Mucosa of stomach (tissue), 1 donor: ENCODE measurements around the gene TMED10.
A peak's percentile ranks its signal among the peaks of the same experiment; 100 is the strongest.
"Not testable (repeated sequence)": the region's sequence is repeated elsewhere in the genome, so short reads cannot be mapped to it uniquely, and the experiment has no call there.

Experiments
- H3K27me3 ChIP-seq: one replicate; pipeline ENCODE4 v1.7.0; 2013; ENCODE audit warnings: mild to moderate bottlenecking, low read length; ENCODE audit not compliant: control insufficient read depth, insufficient read depth
- H3K36me3 ChIP-seq: one replicate; pipeline ENCODE4 v1.7.0; 2013; ENCODE audit warnings: low read length; ENCODE audit not compliant: control insufficient read depth, insufficient read depth
- H3K4me1 ChIP-seq: one replicate; pipeline ENCODE4 v1.7.0; 2013; ENCODE audit warnings: mild to moderate bottlenecking, low read length; ENCODE audit not compliant: control insufficient read depth, insufficient read depth
- H3K4me3 ChIP-seq: one replicate; pipeline ENCODE4 v1.7.0; 2013; ENCODE audit warnings: low read length
- H3K9ac ChIP-seq: one replicate; pipeline ENCODE4 v1.7.0; 2013; ENCODE audit warnings: mild to moderate bottlenecking, low read length, moderate library complexity
- H3K9me3 ChIP-seq: one replicate; pipeline ENCODE4 v1.7.0; 2013; ENCODE audit warnings: mild to moderate bottlenecking, low read length, moderate library complexity; ENCODE audit not compliant: control insufficient read depth
- donor health status: Pancreatic carcinoma.

TMED10 gene

DNA sequence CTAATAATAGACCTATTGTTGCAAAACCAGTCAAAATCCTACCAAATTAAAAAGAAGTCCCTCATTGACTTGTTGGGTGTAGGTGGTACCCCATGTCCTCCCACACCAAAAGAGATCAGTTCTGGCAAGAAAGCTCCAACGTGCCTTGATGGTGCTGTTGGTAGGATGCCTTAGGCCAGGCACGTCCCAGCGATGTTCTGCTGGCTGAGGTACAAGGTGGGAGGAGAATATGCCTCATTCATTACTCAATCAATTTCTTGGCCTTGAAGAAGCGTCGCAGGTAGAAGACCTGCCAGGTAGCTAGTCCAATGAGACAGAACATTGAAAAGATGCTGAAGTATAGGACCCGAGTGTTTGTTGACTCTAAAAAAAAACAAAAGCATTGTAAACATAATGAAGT is 41.8 kb downstream of the TMED10 start:
- peaks cover 27% of the 10 kb centered on the region for H3K4me1 ChIP-seq
- no peaks in the 10 kb centered on the region for H3K36me3 ChIP-seq
- peak overlapping the region; percentile 25 for H3K9ac ChIP-seq
- no peak overlapping the region for H3K4me3 ChIP-seq
- no peaks in the 10 kb centered on the region for H3K9me3 ChIP-seq
- no peaks in the 10 kb centered on the region for H3K27me3 ChIP-seq

GRCh38 chr14:75133597-75133996 is 42.8 kb downstream of the TMED10 start:
- no peak overlapping the region for H3K4me3 ChIP-seq
- H3K27me3 ChIP-seq: no peaks in the 10 kb centered on the region
- H3K9ac ChIP-seq: no peak overlapping the region
- H3K36me3 ChIP-seq: no peaks in the 10 kb centered on the region
- H3K4me1 ChIP-seq: peaks cover 17% of the 10 kb centered on the region
- no peaks in the 10 kb centered on the region for H3K9me3 ChIP-seq

- H3K4me3 ChIP-seq: no peak overlapping the region
- no peaks in the 10 kb centered on the region for H3K27me3 ChIP-seq
- peaks cover 16% of the 10 kb centered on the region for H3K4me1 ChIP-seq
- H3K9ac ChIP-seq: no peak overlapping the region
- no peaks in the 10 kb centered on the region for H3K9me3 ChIP-seq
- no peaks in the 10 kb centered on the region for H3K36me3 ChIP-seq
Observed at GRCh38 chr14:75132382-75133086, 43.9 kb downstream of the TMED10 start.

- H3K4me1 ChIP-seq: peaks cover 10% of the 10 kb centered on the region
- no peak overlapping the region for H3K9ac ChIP-seq
- no peaks in the 10 kb centered on the region for H3K9me3 ChIP-seq
- H3K27me3 ChIP-seq: no peaks in the 10 kb centered on the region
- H3K36me3 ChIP-seq: no peaks in the 10 kb centered on the region
- H3K4me3 ChIP-seq: no peak overlapping the region
Observed at GRCh38 chr14:75128596-75128990, 47.8 kb downstream of the TMED10 start.

- Histone ChIP-seq H3K4me3 (no peak overlapping the region), H3K4me1 (peaks cover 10% of the 10 kb centered on the region), H3K9ac (peak overlapping the region; percentile 62)
Observed at GRCh38 chr14:75127903-75128595, 48.4 kb downstream of the TMED10 start.

GRCh38 chr14:75127474-75127820 is 49.0 kb downstream of the TMED10 start:
- H3K9me3 ChIP-seq, H3K27me3 ChIP-seq, H3K36me3 ChIP-seq: not testable (repeated sequence)
- Histone ChIP-seq H3K9ac (peak overlapping the region; percentile 94), H3K4me1 (peaks cover 10% of the 10 kb centered on the region), H3K4me3 (peak overlapping the region; percentile 99)

More at GRCh38 chr14:75127903-75128595, 48.4 kb downstream of the TMED10 start:
- Histone ChIP-seq H3K27me3 (no peaks in the 10 kb centered on the region), H3K9me3 (no peaks in the 10 kb centered on the region), H3K36me3 (no peaks in the 10 kb centered on the region)

GRCh38 chr14:75126679-75127473 is 49.5 kb downstream of the TMED10 start, which contains the start of gene NEK9:
NEK9 (minus strand) TSS chr14:75127048; CDS start chr14:75126921, 127 bp downstream.
- H3K9ac ChIP-seq: peak within 1 kb of the TSS; percentile 94
- no peaks in the 10 kb centered on the region for H3K36me3 ChIP-seq
- peaks cover 10% of the 10 kb centered on the region for H3K4me1 ChIP-seq
- H3K4me3 ChIP-seq: peak within 1 kb of the TSS; percentile 99
- H3K9me3 ChIP-seq: no peaks in the 10 kb centered on the region
- no peaks in the 10 kb centered on the region for H3K27me3 ChIP-seq

DNA sequence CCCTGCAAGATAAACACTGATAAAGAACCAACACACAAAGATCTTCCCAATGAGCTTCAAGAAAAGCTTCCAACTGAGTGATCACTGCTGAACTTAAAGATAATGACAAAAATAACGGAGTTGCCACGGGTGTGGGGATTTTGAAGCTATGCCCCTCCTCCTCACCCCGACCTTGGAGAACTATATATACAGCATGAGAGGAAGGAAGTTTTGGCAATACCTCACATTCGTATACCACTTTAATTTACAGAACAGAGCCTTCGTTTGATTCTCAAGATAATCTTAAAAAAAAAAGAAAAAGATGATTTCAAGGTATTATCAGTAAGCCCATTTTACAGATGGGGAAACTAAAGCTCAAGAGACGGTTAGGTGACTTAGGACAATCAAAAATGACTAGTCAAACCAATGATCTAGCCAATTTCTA is 50.3 kb downstream of the TMED10 start:
- H3K27me3 ChIP-seq: no peaks in the 10 kb centered on the region
- peak overlapping the region; percentile 99 for H3K4me3 ChIP-seq
- no peaks in the 10 kb centered on the region for H3K9me3 ChIP-seq
- peak overlapping the region; percentile 94 for H3K9ac ChIP-seq
- peaks cover 10% of the 10 kb centered on the region for H3K4me1 ChIP-seq
- H3K36me3 ChIP-seq: no peaks in the 10 kb centered on the region

DNA sequence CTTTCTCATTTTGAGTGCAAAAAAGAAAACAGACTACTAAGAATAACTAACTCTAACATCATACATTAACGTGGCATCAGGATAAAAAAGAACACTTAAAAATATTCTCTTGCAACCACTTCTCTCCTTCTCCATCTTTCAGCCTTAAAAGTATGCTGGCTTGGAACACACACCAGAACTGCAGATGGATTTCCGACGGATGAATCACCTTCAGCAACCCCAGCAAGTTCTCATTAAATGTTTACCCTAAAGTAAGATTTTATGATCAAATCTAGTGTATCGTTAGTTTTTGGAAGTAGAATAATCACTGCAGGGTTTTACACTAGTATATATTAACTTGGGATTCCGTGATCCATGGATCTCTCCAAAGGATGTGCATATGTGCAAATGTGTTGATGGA is 50.8 kb downstream of the TMED10 start:
- Histone ChIP-seq H3K4me1 (peaks cover 10% of the 10 kb centered on the region), H3K4me3 (no peak overlapping the region), H3K9ac (peak overlapping the region; percentile 94), H3K9me3 (no peaks in the 10 kb centered on the region), H3K36me3 (no peaks in the 10 kb centered on the region), H3K27me3 (no peaks in the 10 kb centered on the region)

DNA sequence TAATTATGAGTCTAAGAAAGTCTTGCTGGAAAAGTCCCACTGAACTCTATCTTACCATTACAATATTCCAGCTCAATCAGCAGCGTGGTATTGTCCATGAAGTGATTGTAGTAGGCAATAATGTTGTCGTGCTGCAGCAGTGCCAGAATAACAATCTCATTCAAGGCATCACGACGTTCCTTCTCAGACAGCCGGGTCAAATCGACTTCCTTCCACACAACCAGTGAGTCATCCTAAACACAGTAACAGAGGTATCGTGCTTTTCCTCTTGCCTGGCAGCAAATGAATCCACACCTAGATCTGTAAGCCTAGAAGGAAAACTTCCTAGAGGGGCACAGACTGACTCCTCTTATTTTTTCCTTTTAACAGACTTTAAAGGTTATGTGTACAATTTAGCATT is 52.4 kb downstream of the TMED10 start:
- no peak overlapping the region for H3K4me3 ChIP-seq
- no peaks in the 10 kb centered on the region for H3K27me3 ChIP-seq
- H3K36me3 ChIP-seq: no peaks in the 10 kb centered on the region
- H3K4me1 ChIP-seq: peaks cover 10% of the 10 kb centered on the region
- no peak overlapping the region for H3K9ac ChIP-seq
- H3K9me3 ChIP-seq: no peaks in the 10 kb centered on the region

- Histone ChIP-seq H3K36me3 (no peaks in the 10 kb centered on the region), H3K9me3 (no peaks in the 10 kb centered on the region), H3K9ac (no peak overlapping the region), H3K4me3 (no peak overlapping the region), H3K27me3 (no peaks in the 10 kb centered on the region), H3K4me1 (peaks cover 7% of the 10 kb centered on the region)
Observed at GRCh38 chr14:75121552-75121951, 54.9 kb downstream of the TMED10 start.
